CD4-positive, alpha-beta T cell (primary cell): ENCODE results near the gene GFOD1. TPM values are rescaled to one million over a fixed set of nuclear protein-coding genes. Genes with fewer than 3 reads are reported as not detected.

Source experiments
- ATAC-seq: fragments of 200-7000 bp; cut with Tn5 transposase; one replicate; pipeline ENCODE4 v1.10.0; 2022; ENCODE audit warnings: mild to moderate bottlenecking; ENCODE audit not compliant: poor library complexity
- CTCF ChIA-PET: fragments of 350-600 bp; sonication (Branson Sonifier 250); formaldehyde crosslinking; loops from one replicate; lab custom pipeline; 2021; ENCODE audit warnings: antibody characterized with exemption, inconsistent platforms; lab: Charles Lee
- POLR2A ChIA-PET: fragments of 350-600 bp; sonication (Branson Sonifier 250); formaldehyde crosslinking; loops from one replicate; lab custom pipeline; 2021; ENCODE audit warnings: antibody characterized with exemption, inconsistent platforms; lab: Charles Lee
- DNase-seq, 14 experiments: peaks; one replicate each; pipeline ENCODE4 v3.0.0-alpha.2; 2013 to 2020; ENCODE audit warnings: mixed read lengths in 2 of 14
- H3K27ac ChIP-seq, 2 donors: one replicate each; pipeline versions ENCODE4 v1.5.1 to v1.7.0; 2013; ENCODE audit warnings: low read length in 2 of 2, low read depth in 1 of 2, mild to moderate bottlenecking in 1 of 2
- H3K27me3 ChIP-seq, 2 experiments: 1 replicate in 1 of 2; 2 replicates in 1 of 2; pipeline versions ENCODE4 v1.6.1 to v1.7.0; 2013; ENCODE audit warnings: low read length in 2 of 2, control low read depth in 1 of 2, mild to moderate bottlenecking in 1 of 2, moderate library complexity in 1 of 2; ENCODE audit not compliant: insufficient read depth in 2 of 2, control insufficient read depth in 1 of 2
- H3K36me3 ChIP-seq: one replicate; pipeline ENCODE4 v1.6.1; 2013; ENCODE audit warnings: low read length, control low read depth; ENCODE audit not compliant: insufficient read depth
- H3K4me1 ChIP-seq: one replicate; pipeline ENCODE4 v1.6.1; 2013; ENCODE audit warnings: low read length, control low read depth; ENCODE audit not compliant: insufficient read depth
- H3K4me3 ChIP-seq: one replicate; pipeline ENCODE4 v1.5.1; 2013; ENCODE audit warnings: mild to moderate bottlenecking, low read length, moderate library complexity
- H3K9me3 ChIP-seq, 2 experiments: 1 replicate in 1 of 2; 2 replicates in 1 of 2; pipeline versions ENCODE4 v1.6.1 to v1.7.0; 2013; ENCODE audit warnings: low read length in 2 of 2, mild to moderate bottlenecking in 2 of 2, control low read depth in 1 of 2, moderate library complexity in 1 of 2; ENCODE audit not compliant: control insufficient read depth in 1 of 2, insufficient read depth in 1 of 2
- H3K27ac Mint-ChIP-seq: one replicate; pipeline ENCODE4 v1.8.0; 2020; ENCODE audit warnings: mixed read lengths
- H3K27me3 Mint-ChIP-seq: one replicate; pipeline ENCODE4 v1.8.0; 2021; ENCODE audit warnings: mixed read lengths
- H3K36me3 Mint-ChIP-seq: one replicate; pipeline ENCODE4 v1.8.0; 2021; ENCODE audit warnings: low read depth, mixed read lengths
- H3K4me1 Mint-ChIP-seq: one replicate; pipeline ENCODE4 v1.8.0; 2021; ENCODE audit warnings: low read depth, mixed read lengths
- H3K4me3 Mint-ChIP-seq: one replicate; pipeline ENCODE4 v1.8.0; 2020; ENCODE audit warnings: mild to moderate bottlenecking, mixed read lengths
- H3K9me3 Mint-ChIP-seq: one replicate; pipeline ENCODE4 v1.8.0; 2020; ENCODE audit warnings: mixed read lengths
- intact Hi-C, 2 experiments: fragments of 100-400 bp; cut with DNase I in 1 of 2; cut with micrococcal nuclease in 1 of 2; formaldehyde crosslinking; loops; one replicate each; pipeline versions ENCODE4 v1.15.1 to v1.9.0; 2023 to 2025; cut with DNase I, micrococcal nuclease
- total RNA-seq, 174 experiments: library from RNA in 2 of 174; stranded (reverse) in 2 of 174; gene quantifications; one replicate each; pipeline ENCODE4 v1.2.3 and lab custom pipeline; 2021 to 2026
- TF ChIP-seq, protein P1 (sequence below): fragments of 200-600 bp; IDR thresholded peaks from one replicate; pipeline ENCODE4 v1.8.0; 2022; ENCODE audit warnings: antibody characterized with exemption, mild to moderate bottlenecking

GFOD1 gene
- total RNA-seq, 2 experiments from 2014 or later: 1.3 to 2.0 TPM

DNA sequence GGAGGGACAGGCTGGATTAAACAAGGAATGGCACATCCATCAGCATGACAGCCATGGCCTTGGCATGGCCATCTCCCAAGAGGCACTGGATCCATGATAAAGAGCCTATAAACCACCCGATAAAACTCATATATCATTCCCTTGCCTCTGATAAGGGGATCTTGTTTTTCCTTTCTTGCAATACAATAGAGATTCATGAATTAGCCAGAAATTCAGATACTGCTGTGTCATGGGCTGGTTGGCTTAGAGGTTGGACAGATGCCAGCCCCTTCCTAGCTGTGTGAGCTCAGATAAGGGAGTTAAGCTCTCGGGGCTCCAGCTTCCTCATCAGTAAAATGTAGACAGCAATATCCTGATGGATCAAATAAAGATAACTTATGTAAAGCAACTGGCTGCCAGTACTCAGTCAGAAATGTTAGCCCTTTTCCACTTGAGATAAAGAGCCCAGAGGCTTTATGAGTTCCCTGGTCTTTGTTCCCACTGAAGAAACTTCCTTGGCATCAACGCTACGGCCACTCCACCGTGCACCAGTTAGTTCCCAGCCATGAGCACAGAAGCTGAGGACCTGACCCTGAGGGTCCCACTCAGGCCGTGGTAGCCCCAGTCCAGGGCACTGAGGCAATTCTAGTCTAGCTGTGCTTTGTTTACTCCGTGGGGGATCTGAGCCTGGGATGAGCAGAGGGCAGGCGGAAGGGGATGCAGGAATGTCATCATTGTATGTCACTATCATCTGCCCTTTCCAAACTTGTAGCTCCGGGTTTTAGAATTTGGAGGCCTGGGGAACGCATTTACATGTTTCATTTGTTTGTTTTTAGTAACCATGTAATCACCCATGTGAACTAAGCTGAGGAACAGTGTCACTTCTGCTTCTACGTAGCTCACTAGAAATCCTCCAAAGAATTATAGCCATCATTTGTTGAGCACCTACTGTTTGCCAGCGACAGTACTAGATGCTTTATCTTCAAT lies 91.8 kb downstream of the GFOD1 start:
- Histone ChIP-seq H3K9me3 (no peaks in the 10 kb centered on the region), H3K27me3 (no peaks in the 10 kb centered on the region), H3K27ac (no peak overlapping the region), H3K4me3 (no peak overlapping the region), H3K4me1 (peaks cover 5% of the 10 kb centered on the region), H3K36me3 (no peaks in the 10 kb centered on the region)
- Mint-ChIP-seq H3K27ac (no peak overlapping the region), H3K9me3 (no peaks in the 10 kb centered on the region), H3K4me3 (no peak overlapping the region), H3K36me3 (no peaks in the 10 kb centered on the region), H3K4me1 (peaks cover 4% of the 10 kb centered on the region), H3K27me3 (no peaks in the 10 kb centered on the region)
- intact Hi-C loops: no loop called here
- ATAC-seq (no peak), DNase-seq (peak in 2 of 14 experiments; percentile 32 to 39)
- TF ChIP-seq, protein P1, sequence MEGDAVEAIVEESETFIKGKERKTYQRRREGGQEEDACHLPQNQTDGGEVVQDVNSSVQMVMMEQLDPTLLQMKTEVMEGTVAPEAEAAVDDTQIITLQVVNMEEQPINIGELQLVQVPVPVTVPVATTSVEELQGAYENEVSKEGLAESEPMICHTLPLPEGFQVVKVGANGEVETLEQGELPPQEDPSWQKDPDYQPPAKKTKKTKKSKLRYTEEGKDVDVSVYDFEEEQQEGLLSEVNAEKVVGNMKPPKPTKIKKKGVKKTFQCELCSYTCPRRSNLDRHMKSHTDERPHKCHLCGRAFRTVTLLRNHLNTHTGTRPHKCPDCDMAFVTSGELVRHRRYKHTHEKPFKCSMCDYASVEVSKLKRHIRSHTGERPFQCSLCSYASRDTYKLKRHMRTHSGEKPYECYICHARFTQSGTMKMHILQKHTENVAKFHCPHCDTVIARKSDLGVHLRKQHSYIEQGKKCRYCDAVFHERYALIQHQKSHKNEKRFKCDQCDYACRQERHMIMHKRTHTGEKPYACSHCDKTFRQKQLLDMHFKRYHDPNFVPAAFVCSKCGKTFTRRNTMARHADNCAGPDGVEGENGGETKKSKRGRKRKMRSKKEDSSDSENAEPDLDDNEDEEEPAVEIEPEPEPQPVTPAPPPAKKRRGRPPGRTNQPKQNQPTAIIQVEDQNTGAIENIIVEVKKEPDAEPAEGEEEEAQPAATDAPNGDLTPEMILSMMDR: no peak
- ChIA-PET POLR2A (no interaction called here), CTCF (no interaction called here)

DNA sequence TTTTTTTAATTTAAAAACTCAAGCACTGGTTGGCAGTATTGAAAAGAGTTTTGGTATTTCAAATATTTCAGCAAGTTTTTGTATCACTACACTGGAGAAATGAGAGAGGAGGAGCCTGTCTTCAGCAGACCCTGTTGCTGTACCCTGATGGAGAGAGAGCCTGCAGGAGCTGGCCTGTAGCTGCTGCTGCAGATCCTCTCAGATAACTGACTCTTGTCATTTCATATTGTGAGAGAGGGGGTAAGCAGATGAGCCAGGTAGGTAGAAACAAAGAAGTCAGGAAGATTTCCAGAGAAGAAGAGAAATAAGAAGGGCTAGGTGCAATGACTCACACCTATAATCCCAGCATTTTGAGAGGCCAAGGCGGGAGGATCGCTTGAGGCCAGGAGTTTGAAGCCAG lies 94.9 kb downstream of the GFOD1 start:
- ATAC-seq (no peak), DNase-seq (no peak)
- Histone ChIP-seq H3K4me3 (no peak overlapping the region), H3K36me3 (no peaks in the 10 kb centered on the region), H3K9me3 (no peaks in the 10 kb centered on the region), H3K4me1 (peaks cover 7% of the 10 kb centered on the region), H3K27ac (no peak overlapping the region), H3K27me3 (no peaks in the 10 kb centered on the region)
- H3K4me1 Mint-ChIP-seq: peaks cover 6% of the 10 kb centered on the region
- intact Hi-C loops: no loop called here
- H3K9me3 Mint-ChIP-seq: peaks cover 4% of the 10 kb centered on the region
- H3K4me3 Mint-ChIP-seq: no peak overlapping the region
- CTCF ChIA-PET: interaction anchor here (0.7 kb wide), 1 partner anchor 104 kb away, joined by 3 read pairs; no protein-coding TSS in a partner anchor
- POLR2A ChIA-PET: no interaction called here
- no peaks in the 10 kb centered on the region for H3K36me3 Mint-ChIP-seq
- no peak overlapping the region for H3K27ac Mint-ChIP-seq
- H3K27me3 Mint-ChIP-seq: no peaks in the 10 kb centered on the region
- TF ChIP-seq, protein P1: no peak

DNA sequence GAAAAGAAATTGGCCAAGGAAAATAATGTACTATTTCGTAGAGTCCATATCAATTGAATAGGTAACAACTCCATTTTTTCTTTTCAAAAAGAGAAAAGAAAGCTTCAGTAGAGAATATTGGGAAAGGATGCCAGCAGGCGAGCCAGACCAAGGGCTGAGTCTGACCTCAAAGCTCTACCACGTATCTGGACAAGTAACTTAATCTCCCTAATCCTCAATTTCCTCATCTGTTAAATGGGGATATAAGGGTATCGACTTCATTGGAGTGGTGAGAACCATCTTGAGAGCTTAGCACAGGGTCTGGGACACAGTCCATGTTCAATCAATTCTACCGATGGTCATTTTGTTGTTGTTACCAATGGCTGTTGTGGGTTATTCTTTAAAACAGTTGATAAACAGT lies 95.9 kb downstream of the GFOD1 start:
- no peaks in the 10 kb centered on the region for H3K27me3 Mint-ChIP-seq
- H3K4me3 Mint-ChIP-seq: no peak overlapping the region
- ChIA-PET CTCF (interaction anchor here (0.7 kb wide), 1 partner anchor 848 kb away, joined by 4 read pairs; no protein-coding TSS in a partner anchor), POLR2A (no interaction called here)
- Histone ChIP-seq H3K36me3 (no peaks in the 10 kb centered on the region), H3K4me1 (peaks cover 7% of the 10 kb centered on the region), H3K27ac (no peak overlapping the region), H3K4me3 (no peak overlapping the region), H3K27me3 (no peaks in the 10 kb centered on the region), H3K9me3 (no peaks in the 10 kb centered on the region)
- intact Hi-C loops: no loop called here
- H3K36me3 Mint-ChIP-seq: no peaks in the 10 kb centered on the region
- peaks cover 4% of the 10 kb centered on the region for H3K9me3 Mint-ChIP-seq
- ATAC-seq: no peak
- TF ChIP-seq, protein P1: no peak
- no peak for DNase-seq
- no peak overlapping the region for H3K27ac Mint-ChIP-seq
- H3K4me1 Mint-ChIP-seq: peaks cover 6% of the 10 kb centered on the region
